ENCODE data around the gene GRM8.

GRM8 gene

DNA sequence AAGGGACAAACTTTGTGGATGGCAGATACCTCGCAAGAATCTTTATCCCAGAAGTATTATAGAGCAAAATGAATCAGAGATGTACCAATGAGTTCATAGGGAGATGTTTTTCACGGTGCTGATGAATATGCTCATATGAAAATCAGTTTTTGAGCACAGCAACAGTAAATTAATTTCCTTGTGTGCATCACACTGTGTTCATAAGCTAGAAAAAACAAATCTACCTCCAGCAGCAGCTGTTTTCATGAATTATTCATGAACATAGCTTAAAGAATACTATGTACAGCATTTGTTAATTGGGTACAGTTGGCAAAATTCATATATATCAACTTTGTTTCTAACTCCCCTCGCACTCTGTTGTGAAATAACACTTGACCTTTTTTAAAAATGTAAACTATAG lies 809.8 kb downstream of the GRM8 start:
- H3K27ac ChIP-seq = no peak overlapping the region
- no peak for TF ChIP-seq CTCF (conservative IDR thresholded peaks at IDR 0.05)

DNA sequence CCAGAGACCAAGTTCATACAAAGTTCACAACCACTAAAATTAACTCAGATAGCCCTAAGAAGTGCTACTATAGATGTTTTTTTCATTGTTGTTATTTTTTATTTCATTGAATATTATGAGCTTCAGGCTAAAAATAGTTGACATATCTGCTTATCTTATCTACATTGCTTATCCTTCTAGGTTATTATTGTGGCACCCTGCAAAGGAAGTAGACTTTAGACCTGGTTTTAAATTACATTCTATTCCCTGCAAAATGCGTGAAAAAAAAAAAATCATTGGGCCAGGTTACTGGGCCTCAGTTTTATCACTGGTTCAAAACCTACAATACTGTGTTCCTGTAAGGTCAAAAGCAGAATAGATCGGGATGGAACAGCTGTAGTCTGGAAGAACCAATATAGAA lies 811.0 kb downstream of the GRM8 start:
- H3K27ac ChIP-seq = no peak overlapping the region
- no peak for TF ChIP-seq CTCF (conservative IDR thresholded peaks at IDR 0.05)

- no peak for TF ChIP-seq CTCF (conservative IDR thresholded peaks at IDR 0.05)
- H3K27ac ChIP-seq = no peak overlapping the region
Observed at GRCh38 chr7:126440542-126440941, 812.2 kb downstream of the GRM8 start.

DNA sequence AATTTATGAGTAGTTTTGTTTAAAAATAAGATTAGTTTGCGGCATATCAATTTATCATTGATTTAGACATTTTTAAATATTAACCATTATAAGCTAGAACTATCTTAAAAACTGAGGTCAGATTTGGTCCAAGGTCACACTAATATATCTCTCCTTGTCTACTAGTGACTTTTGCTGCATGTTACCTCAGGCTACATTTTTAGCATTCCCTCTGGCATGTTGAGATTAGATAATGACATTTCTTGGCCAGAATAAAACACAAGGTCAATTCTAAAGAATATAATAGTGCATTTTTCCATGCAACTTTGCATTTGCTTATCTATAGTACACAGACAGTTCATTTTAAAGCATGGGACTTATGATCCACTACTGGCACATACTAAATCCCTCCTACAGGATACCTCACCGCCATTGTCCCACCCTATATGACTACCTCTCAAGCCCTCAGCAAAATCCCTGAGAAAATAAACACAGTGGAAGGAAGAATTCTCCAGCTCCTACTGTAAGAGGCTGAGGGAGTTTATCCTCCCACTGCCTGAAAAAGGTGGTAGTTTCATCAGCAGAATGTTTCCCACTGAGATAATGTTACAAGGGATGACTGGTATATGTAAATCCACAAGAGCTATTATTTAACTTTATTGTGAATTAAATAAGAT lies 816.4 kb downstream of the GRM8 start:
- no peak for TF ChIP-seq CTCF (conservative IDR thresholded peaks at IDR 0.05)
- H3K27ac ChIP-seq = no peak overlapping the region

- TF ChIP-seq CTCF (conservative IDR thresholded peaks at IDR 0.05) = no peak
- no peak overlapping the region for H3K27ac ChIP-seq
Observed at GRCh38 chr7:126426652-126427051, 826.1 kb downstream of the GRM8 start.

- no peak for TF ChIP-seq CTCF (conservative IDR thresholded peaks at IDR 0.05)
- H3K27ac ChIP-seq = no peak overlapping the region
Observed at GRCh38 chr7:126424985-126425384, 827.8 kb downstream of the GRM8 start.

DNA sequence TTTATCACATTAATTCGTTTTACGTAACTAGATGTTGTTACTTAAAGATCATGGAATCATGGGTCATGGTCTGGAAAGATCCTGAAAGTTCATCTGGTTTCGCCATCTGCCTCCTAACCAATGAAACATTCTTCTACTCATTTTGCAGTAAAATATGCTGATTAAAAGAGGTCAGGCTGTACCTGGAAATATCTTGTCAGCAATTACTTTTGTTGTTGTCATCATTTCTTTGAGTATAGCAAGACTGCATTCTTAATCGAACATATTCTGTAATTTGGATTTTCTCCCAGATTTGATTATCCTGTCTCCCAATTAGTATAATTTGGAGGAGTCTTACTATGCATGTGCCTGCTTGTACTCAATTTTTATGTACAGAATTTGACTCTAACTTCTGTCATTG lies 833.7 kb downstream of the GRM8 start:
- TF ChIP-seq CTCF (conservative IDR thresholded peaks at IDR 0.05) = no peak
- H3K27ac ChIP-seq = no peak overlapping the region
